ENCODE data around the gene ANAPC7.

Gene ANAPC7

DNA sequence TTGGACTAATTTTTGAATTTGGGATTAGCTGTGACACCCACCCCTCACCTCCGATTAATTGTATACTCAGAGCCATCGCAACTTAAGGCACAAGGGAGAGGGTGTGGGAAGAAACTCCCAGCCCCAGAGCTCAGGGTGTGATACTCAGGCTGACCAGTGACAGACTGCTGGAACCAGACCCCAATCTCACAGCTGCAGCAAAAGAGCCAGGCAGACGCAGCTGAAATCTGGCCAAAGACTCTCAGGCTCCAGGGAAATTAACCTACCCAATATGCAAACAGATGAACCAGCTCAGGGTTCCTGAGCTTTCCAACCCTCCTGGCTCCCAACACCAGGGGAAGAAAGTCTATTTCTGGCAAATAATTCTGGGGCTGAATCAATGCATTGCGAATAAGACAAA, 30.5 kb downstream of the ANAPC7 start:
- H3K79me2 ChIP-seq (ENCODE audit: insufficient read depth, low read length) = no peaks in the 10 kb centered on the region
- H3K27me3 ChIP-seq (ENCODE audit: low read length) = no peaks in the 10 kb centered on the region
- 0 out of 2 replicates have a peak, but pooled peaks cover 3% of the 10 kb centered on the region for H3F3A ChIP-seq (ENCODE audit: insufficient read depth)
- no peaks in the 10 kb centered on the region for H4K20me1 ChIP-seq (ENCODE audit: low read depth, low read length)
- H3K4me2 ChIP-seq (ENCODE audit: low read depth, low read length, poor library complexity, severe bottlenecking) = no peak overlapping the region
- H3K9me3 ChIP-seq (ENCODE audit: insufficient read depth, low read length) = no peaks in the 10 kb centered on the region
- H3K27ac ChIP-seq (ENCODE audit: low read depth, low read length) = no peak overlapping the region
- no peak overlapping the region for H2AFZ ChIP-seq (ENCODE audit: low read depth, low read length, severe bottlenecking)
- TF ChIP-seq, protein P1, sequence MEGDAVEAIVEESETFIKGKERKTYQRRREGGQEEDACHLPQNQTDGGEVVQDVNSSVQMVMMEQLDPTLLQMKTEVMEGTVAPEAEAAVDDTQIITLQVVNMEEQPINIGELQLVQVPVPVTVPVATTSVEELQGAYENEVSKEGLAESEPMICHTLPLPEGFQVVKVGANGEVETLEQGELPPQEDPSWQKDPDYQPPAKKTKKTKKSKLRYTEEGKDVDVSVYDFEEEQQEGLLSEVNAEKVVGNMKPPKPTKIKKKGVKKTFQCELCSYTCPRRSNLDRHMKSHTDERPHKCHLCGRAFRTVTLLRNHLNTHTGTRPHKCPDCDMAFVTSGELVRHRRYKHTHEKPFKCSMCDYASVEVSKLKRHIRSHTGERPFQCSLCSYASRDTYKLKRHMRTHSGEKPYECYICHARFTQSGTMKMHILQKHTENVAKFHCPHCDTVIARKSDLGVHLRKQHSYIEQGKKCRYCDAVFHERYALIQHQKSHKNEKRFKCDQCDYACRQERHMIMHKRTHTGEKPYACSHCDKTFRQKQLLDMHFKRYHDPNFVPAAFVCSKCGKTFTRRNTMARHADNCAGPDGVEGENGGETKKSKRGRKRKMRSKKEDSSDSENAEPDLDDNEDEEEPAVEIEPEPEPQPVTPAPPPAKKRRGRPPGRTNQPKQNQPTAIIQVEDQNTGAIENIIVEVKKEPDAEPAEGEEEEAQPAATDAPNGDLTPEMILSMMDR (IDR thresholded peaks at IDR 0.05; ENCODE audit: insufficient read depth, low read length, poor library complexity, severe bottlenecking) = no peak
- TF ChIP-seq EZH2phosphoT487 (conservative IDR thresholded peaks at IDR 0.05; ENCODE audit: low read length) = no peak
- H3K4me3 ChIP-seq (ENCODE audit: insufficient read depth, low read length, poor library complexity, severe bottlenecking) = no peak overlapping the region
- no peaks in the 10 kb centered on the region for H3K9me2 ChIP-seq (replicated peaks; ENCODE audit: insufficient read depth, low read length)
- H3K36me3 ChIP-seq (ENCODE audit: low read length) = peaks cover 13% of the 10 kb centered on the region; the same call in 1 of the 2 replicates
- no peak overlapping the region for H3K9ac ChIP-seq (ENCODE audit: low read length)

DNA sequence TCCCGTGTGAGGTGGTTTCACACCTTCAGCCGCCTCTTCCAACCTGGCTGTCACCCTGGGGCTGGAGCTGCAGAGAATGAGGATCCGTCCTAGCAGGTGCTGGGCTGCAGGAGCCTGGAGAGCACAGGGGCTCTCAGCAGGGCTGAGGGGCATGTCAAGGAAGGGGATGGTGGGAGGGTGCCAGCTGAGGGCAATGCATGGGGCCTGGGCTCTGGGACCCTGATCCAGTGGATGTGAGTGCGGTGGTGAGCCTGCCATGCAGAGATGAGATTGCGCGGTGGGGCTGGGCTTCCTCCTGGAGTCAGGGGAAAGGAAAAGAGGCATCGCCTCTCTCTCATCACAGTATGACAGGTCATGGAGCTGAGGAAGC, 31.5 kb downstream of the ANAPC7 start:
- TF ChIP-seq, protein P1 (IDR thresholded peaks at IDR 0.05; ENCODE audit: insufficient read depth, low read length, poor library complexity, severe bottlenecking) = no peak
- no peak for TF ChIP-seq EZH2phosphoT487 (conservative IDR thresholded peaks at IDR 0.05; ENCODE audit: low read length)
- Histone ChIP-seq H3K79me2 (ENCODE audit: insufficient read depth, low read length) (no peaks in the 10 kb centered on the region), H3K27me3 (ENCODE audit: low read length) (no peaks in the 10 kb centered on the region), H3K4me2 (ENCODE audit: low read depth, low read length, poor library complexity, severe bottlenecking) (no peak overlapping the region), H3K36me3 (ENCODE audit: low read length) (peaks cover 8% of the 10 kb centered on the region; the same call in 1 of the 2 replicates), H3K4me3 (ENCODE audit: insufficient read depth, low read length, poor library complexity, severe bottlenecking) (no peak overlapping the region), H3F3A (ENCODE audit: insufficient read depth) (0 out of 2 replicates have a peak, but pooled peaks cover 3% of the 10 kb centered on the region), H4K20me1 (ENCODE audit: low read depth, low read length) (no peaks in the 10 kb centered on the region), H3K9ac (ENCODE audit: low read length) (no peak overlapping the region), H3K9me3 (ENCODE audit: insufficient read depth, low read length) (no peaks in the 10 kb centered on the region), H2AFZ (ENCODE audit: low read depth, low read length, severe bottlenecking) (no peak overlapping the region), H3K27ac (ENCODE audit: low read depth, low read length) (no peak overlapping the region), H3K9me2 (replicated peaks; ENCODE audit: insufficient read depth, low read length) (no peaks in the 10 kb centered on the region)

DNA sequence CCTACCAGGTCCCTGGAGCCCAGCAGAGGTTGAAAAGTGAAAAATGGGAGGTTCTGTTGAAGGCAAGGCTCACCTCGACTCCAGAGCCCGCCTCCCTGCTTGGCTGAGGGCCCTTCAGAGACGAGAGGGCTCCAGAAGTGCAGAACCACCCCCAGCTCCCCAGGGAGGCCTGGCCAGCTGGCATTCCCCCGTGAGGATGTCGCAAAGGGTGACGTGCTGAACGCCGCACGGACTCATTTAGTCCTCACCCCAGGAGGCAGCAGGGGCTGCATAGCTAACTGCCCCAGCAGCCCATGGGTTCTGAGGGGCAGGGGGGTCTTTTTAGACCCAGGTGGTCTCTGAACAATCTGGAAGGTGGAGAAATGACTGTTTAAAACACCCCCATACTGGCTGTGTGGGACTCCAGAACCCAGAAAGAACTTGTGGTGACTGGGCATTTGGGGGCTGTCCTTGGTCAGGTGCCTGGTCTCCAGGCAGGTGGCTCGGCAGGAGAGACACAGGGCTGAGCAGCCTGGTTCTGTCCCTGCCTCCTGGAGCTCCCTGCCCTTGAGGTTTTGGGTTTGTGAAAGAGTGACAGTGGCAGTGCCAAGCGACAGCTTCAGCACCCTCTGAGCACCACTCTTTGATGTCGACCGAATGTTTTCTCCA, 32.0 kb downstream of the ANAPC7 start:
- Histone ChIP-seq H3K27me3 (ENCODE audit: low read length) (no peaks in the 10 kb centered on the region), H2AFZ (ENCODE audit: low read depth, low read length, severe bottlenecking) (no peak overlapping the region), H3K9ac (ENCODE audit: low read length) (no peak overlapping the region), H4K20me1 (ENCODE audit: low read depth, low read length) (no peaks in the 10 kb centered on the region), H3K4me3 (ENCODE audit: insufficient read depth, low read length, poor library complexity, severe bottlenecking) (no peak overlapping the region), H3K9me2 (replicated peaks; ENCODE audit: insufficient read depth, low read length) (no peaks in the 10 kb centered on the region), H3F3A (ENCODE audit: insufficient read depth) (0 out of 2 replicates have a peak, but pooled peaks cover 3% of the 10 kb centered on the region), H3K79me2 (ENCODE audit: insufficient read depth, low read length) (no peaks in the 10 kb centered on the region), H3K27ac (ENCODE audit: low read depth, low read length) (no peak overlapping the region), H3K9me3 (ENCODE audit: insufficient read depth, low read length) (no peaks in the 10 kb centered on the region), H3K4me2 (ENCODE audit: low read depth, low read length, poor library complexity, severe bottlenecking) (no peak overlapping the region), H3K36me3 (ENCODE audit: low read length) (peaks cover 8% of the 10 kb centered on the region; the same call in 1 of the 2 replicates)
- TF ChIP-seq EZH2phosphoT487 (conservative IDR thresholded peaks at IDR 0.05; ENCODE audit: low read length) = no peak
- TF ChIP-seq, protein P1 (IDR thresholded peaks at IDR 0.05; ENCODE audit: insufficient read depth, low read length, poor library complexity, severe bottlenecking) = no peak

Measured in SU-DHL-6 (cell line).